NCI-H226 (cell line): ENCODE data around the gene LDLR.
"Not testable (repeated sequence)": the region's sequence is repeated elsewhere in the genome, so short reads cannot be mapped to it uniquely, and the experiment has no call there.

Source experiments
- DNase-seq: peaks from one replicate; pipeline ENCODE4 v3.0.0-alpha.2; 2015

LDLR gene

GRCh38 chr19:11076792-11077191 is 12.5 kb upstream of the LDLR start:
- not testable (repeated sequence) for DNase-seq

GRCh38 chr19:11078893-11079292 is 10.4 kb upstream of the LDLR start:
- DNase-seq = no peak

DNA sequence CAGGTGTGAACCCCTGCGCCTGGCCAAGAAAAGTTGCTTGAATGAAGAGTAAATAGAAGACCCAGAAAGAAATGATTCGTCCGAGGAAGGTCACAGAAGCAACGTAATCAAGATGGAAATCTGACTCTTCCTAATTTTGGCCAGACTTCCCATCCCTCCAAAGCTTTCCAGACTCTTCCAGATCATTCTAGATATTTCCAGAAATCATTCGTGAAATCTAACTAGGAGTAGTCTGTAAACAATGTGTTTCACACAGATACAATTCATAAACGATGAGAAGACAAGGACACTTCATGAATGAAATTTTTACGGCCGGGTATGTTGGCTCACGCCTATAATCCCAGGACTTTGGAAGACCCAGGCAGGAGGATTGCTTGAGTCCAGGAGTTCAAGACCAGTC is 9.3 kb upstream of the LDLR start:
- DNase-seq = no peak

DNA sequence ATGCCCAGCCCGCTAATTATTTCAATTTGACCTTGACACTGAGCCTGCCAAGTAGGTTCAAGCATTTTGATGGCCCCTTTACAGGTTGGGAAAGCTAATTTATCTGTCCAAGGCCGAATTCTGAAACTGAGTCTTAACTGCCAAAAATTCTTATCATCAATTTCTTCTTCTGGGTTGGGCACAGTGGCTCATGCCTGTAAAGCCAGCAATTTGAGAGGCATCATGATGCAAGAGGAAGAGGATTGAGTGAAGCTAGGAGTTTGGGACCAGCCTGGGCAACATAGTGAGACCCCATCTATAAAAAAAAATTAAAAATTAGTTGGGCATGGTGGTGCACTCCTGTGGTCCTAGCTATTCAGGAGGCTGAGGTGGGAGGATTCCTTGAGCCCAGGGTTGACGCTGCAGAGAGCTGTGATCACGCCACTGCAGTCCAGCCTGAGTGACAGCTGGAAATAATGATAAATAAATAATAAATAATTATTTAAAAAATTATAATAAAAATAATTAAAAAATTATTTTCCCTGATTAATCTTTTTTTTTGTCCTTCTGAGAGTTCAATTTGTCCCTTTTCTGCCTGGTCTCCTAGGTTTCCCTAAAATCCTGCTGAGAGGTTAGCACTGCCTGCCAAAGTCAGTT is 1.3 kb upstream of the LDLR start:
- DNase-seq = no peak

- DNase-seq = no peak
Observed at GRCh38 chr19:11088506-11089253, 583 bp upstream of the LDLR start.

GRCh38 chr19:11090014-11090263 is 676 bp downstream of the LDLR start:
- DNase-seq = not testable (repeated sequence)

- peak; percentile 94 for DNase-seq
Observed at GRCh38 chr19:11090264-11090996, 1.2 kb downstream of the LDLR start.

DNA sequence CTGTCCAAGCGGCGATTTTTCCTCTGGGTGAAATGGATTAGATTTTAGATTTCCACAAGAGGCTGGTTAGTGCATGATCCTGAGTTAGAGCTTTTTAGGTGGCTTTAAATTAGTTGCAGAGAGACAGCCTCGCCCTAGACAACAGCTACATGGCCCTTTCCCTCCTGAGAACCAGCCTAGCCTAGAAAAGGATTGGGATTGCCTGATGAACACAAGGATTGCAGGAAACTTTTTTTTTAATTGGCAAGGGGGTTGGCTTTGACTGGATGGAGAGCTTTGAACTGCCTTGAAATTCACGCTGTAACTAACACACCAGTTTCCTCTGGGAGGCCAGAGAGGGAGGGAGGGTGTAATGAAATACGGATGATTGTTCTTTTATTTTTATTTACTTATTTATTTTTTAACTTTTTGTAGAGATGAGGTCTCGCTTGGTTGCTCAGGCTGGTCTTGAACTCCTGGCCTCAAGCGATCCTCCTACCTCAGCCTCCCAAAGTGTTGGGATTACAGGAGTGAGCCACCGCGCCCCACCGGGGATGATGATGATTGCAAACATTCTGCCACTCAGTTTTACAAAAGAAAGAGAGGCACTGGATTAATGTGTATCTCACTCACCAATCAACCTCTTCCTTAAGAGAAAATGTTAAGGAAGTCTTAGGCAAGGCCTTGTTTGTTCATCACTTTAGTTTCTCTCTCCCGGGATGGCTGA is 1.9 kb downstream of the LDLR start:
- no peak for DNase-seq

GRCh38 chr19:11091703-11092153 is 2.5 kb downstream of the LDLR start:
- DNase-seq = peak; percentile 99

DNA sequence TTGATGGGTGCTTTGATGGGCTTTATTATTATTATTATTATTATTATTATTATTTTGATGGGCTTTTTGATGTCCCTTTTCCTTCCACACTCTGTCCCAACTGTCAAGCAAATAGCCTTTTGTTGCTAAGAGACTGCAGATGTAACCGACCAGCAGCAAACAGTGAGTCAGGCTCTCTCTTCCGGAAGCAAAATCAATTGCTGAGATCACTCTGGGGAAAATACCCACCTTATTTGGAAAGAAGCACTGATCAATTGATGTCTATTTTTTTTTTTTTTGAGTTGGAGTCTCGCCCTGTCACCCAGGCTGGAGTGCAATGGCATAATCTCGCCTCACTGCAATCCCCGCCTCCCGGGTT is 2.9 kb downstream of the LDLR start:
- peak; percentile 49 for DNase-seq

GRCh38 chr19:11093689-11094238 is 4.5 kb downstream of the LDLR start:
- DNase-seq = no peak

GRCh38 chr19:11094520-11094894 is 5.2 kb downstream of the LDLR start:
- no peak for DNase-seq

- peak; percentile 16 for DNase-seq
Observed at GRCh38 chr19:11096210-11096841, 7.1 kb downstream of the LDLR start.

DNA sequence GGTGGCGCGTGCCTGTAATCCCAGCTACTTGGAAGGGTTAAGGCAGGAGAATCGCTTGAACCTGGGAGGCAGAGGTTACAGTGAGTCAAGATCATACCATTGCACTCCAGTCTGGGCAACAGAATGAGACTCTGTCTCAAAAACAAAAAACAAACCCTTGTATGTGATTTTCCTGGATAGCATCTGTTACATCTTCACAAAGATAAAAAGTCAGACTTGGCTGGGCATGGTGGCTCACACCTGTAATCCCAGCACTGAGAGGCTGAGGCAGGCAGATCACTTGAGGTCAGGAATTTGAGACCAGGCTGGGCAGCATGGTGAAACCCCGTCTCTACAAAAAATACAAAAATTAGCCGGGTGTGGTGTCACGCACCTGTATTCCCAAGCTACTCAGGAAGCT is 8.1 kb downstream of the LDLR start:
- not testable (repeated sequence) for DNase-seq

DNA sequence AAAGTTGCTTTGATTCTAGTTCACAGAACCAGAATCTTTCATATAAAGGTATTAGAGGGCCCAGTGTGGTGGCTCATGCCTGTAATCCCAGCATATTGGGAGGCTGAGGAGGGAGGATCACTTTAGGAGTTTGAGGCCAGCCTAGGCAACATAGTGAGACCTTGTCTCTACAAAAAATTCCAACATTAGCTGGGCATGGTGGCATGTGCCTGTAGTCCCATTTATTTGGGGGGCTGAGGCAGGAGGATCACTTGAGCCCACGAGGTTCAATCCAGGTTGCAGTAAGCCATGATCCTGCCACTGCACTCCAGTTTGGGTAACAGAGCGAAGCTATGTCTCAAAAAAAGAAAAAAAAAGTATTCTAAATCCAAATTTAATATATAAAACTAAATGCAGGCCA is 9.1 kb downstream of the LDLR start:
- no peak for DNase-seq

DNA sequence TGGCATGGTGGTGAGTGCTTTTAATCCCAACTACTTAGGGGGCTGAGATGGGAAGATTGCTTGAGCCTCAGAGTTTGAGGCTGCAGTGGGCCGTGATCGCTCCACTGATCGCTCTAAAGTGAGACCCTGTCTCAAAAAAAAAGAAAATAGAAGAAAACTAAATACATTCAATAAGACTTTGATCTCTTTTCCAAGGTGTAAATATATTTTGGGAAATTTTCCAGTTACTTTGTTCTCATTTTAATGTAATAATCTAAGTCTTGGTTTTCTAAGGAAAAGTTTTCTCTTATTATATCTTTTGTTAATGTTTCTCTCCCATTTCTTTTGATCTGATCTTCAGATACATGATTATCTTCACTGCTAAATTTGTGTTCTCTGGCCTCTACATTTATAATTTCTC is 9.6 kb downstream of the LDLR start:
- no peak for DNase-seq

GRCh38 chr19:11100049-11100448 is 10.8 kb downstream of the LDLR start:
- no peak for DNase-seq

GRCh38 chr19:11101057-11101456 is 11.8 kb downstream of the LDLR start:
- DNase-seq = no peak

DNA sequence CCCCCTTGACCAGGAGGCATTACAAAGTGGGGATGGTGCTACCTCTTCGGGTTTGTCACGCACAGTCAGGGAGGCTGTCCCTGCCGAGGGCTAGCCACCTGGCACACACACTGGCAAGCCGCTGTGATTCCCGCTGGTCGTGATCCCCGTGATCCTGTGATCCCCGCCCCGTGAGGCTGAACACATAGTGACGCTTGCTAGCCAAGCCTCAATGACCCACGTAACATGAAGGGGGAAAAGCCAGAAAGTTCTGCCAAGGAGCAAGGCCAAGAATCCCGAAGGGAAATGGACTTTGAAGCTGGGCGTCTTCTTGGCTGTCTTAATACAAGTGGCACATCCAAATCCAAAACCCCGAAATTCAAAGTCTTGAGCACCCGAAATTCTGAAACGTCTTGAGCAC is 13.7 kb downstream of the LDLR start:
- DNase-seq = no peak

- DNase-seq = not testable (repeated sequence)
Observed at GRCh38 chr19:11103667-11104066, 14.4 kb downstream of the LDLR start.

- DNase-seq = no peak
Observed at GRCh38 chr19:11105014-11105636, 15.9 kb downstream of the LDLR start.

- DNase-seq = no peak
Observed at GRCh38 chr19:11106477-11106876, 17.2 kb downstream of the LDLR start.
